Stimulated activated CD8-positive, alpha-beta memory T cell treated with anti-CD3 and anti-CD28 coated beads, Interleukin-15, amount 100 ng/mL, for 24 hours (primary cell): ENCODE data around the gene LETM1.

Experiments
- DNase-seq: peaks from one replicate; pipeline ENCODE4 v3.0.0-alpha.2; 2020; ENCODE audit warnings: low read depth

LETM1 gene

DNA sequence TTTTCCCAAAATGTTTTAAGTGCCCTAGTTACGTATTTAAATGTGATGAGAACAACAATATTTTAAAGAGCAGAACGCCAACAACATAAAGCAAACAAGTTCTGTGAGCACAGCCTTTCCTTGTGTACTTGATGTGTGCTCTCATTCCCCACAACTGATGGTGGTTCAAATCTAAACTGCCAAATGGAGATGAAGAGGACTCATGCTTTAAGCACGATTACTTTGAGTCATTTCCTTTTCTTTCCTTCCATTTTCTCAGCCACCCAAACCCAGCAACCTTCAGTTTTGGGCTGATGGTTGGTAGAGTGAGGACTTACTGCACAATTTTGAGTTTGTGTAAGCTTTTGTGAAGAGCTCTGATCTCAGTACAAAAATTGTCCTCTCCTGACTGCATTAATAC lies 16.9 kb upstream of the LETM1 start:
- DNase-seq: no peak

DNA sequence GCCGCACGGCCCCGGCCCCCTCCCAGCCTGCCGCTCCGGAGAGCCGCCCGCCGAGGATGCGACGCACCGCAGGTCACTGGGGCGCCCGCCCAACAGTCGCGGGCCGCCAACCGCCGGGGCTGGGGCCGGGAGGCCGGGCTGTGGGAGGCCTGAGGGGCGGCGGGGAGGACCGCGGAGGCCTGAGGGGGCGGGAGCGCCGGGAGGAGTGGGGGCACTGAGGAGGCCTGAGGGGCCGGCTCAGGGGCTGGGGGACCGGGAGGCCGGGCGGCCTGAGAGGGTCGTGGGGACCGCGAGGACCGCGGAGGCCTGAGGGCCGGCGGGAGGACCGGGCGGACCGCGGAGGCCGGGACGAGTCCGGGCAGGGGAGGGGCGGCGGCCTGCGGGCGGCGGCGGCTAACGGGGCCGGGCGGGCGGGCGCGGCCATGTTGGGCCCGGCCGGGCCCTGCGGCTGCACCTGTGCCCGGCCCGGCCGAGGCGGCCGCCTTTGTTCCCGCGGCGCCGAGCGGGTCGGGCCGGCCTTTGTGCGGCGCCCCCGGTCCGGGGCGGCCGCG lies 15.6 kb upstream of the LETM1 start:
- DNase-seq: no peak

DNA sequence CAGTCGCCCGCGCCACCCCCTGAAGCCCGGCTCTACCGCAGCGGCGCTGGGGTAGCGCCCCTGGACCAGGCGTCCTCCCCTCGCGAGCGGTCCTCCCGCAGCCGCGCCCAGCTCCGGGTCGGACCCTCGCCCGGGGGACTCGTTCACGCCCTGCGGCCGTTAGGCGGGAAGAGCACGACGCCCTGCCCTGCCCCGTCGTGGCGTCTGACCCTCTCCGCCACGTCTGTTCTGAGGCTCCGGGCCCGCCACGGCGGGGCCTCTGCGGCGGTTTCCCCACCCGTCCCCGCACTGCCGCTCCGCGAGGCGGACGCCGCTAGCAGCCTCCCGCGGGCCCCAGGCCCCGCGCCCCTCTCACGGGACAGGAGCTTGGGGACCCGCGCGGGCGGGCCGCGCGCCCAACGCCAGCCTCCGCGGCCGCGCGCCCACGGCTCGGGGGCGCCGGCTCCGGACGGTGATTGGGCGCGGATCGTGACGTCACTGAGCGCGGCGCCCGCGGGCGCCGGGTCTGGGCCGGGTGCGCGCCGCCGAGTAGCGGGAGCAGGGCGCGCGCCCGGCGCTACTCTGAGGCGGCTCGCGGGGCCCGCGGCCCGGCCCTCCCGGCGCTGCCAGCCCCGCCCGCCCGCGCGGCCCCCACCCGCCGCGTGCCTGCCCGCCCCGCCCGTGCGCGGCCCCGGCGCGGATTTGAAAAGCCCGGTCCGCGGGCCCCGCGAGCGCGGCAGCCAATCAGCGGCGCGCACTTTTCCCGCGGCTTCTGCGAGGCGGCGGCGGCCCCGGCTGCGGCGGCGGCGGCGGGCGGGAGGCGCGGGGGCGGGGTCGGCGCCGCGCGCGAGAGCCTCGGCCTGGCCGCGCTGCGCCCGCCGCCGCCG lies 14.9 kb upstream of the LETM1 start, which contains the start of gene NSD2:
TSS of gene NSD2 (plus strand) at position 816 of the 866 bp plus-strand sequence. CDS start 29,262 bp downstream, outside the sequence.
- DNase-seq: peak; percentile 88

DNA sequence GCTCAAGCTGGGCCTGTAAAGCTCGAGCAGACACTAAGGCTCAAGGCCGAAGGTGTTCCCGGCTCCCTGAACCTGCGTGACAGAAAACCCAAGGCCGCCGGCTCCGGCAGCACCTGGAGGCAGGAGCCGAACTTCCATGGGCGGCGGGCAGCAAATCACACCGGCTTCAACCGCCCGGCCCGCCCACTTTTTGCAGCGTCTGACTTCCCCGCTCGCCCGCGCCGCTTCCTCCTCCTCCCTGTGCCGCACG lies 14.3 kb upstream of the LETM1 start:
- DNase-seq: peak; percentile 66

DNA sequence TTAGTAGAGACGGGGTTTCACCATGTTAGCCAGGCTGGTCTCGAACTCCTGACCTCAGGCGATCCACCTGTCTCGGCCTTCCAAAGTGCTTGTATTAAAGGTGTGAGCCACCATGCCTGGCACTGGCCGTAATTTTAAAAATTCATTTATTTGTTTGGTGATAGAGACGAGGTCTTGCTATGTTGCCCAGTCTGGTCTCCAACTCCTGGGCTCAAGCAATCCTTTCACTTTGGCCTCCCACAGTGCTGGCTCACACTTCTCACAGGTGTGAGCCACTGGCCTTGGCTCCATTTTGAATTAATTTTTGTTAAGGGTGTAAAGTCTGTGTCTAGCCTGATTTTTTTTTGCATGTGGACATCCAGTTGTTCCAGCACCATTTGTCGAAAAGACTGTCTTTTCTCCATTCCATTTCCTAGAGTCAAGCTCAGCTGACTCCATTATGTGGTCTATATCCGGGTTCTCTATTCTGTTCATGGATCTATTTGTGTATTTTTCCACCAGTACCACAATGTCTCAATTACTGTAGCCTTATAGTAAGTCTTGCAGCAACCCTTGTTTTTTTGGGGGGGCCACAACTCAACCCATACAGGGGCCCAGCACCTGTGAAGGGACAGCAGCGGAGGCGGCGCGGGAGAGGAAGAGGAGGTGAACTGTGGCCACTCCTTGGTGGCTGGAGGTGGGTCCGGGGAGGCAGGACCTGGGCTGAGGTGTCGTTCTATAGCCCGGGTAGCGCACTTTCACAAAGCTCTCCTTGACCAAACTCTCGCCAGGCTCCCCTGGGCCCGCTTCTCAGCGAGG lies 13.8 kb upstream of the LETM1 start:
- DNase-seq: no peak

DNA sequence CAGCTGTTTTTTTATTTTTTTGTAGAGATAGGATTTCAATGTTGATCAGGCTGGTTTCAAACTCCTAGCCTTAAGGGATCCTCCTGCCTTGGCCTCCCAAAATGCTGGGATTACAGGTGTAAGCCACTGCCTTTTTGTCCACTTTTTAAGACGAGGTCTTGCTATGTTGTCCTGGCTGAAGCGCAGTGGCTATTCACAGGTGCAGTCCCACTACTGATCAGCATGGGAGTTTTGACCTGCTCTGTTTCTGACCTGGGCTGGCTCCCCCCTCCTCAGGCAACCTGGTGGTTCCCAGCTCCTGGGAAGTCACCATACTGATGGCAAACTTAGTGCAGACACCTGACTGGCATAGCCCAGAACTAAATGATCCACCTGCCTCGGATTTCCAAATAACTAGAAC lies 13.0 kb upstream of the LETM1 start:
- no peak for DNase-seq

DNA sequence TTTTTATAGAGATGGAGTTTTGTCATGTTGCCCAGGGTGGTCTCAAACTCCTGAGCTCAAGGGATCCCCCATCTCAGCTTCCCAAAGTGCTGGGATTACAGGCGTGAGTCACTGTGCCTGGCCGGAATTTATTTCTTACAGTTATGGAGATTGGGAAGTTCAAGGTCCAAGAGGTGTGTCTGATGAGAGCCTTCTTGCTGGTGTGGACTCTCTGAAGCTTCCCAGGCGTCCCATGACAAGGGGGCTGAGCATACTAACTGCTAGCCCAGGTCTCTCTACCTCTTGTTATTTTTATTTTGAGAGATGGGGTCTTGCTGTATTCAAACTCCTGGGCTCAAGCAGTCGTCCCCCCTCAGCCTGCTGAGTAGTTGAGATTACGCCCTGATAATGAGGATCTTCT lies 12.3 kb upstream of the LETM1 start:
- DNase-seq: no peak

DNA sequence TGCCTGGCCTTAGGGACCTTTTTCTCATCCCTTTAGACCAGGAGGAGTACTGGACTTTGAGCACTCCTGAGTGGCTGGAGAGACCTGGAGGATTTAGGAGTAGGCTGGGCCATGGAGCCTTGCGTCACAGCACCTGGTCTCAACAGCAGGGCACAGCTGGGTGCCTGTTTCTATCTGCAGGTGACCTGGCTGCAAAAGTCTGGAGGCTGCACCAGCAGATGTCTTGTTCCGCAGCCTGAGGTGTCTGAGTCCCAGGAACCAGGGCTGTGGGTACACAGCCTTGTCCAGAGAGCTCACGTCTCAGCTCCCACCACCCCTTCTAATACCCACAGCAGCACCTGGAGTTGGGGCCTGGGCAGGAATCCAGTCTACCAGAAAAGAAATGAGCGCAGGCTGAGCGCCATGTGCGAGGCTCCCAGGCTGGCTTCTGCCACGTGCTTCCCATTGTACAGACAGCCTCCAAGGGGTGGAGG lies 10.3 kb upstream of the LETM1 start:
- DNase-seq: no peak

DNA sequence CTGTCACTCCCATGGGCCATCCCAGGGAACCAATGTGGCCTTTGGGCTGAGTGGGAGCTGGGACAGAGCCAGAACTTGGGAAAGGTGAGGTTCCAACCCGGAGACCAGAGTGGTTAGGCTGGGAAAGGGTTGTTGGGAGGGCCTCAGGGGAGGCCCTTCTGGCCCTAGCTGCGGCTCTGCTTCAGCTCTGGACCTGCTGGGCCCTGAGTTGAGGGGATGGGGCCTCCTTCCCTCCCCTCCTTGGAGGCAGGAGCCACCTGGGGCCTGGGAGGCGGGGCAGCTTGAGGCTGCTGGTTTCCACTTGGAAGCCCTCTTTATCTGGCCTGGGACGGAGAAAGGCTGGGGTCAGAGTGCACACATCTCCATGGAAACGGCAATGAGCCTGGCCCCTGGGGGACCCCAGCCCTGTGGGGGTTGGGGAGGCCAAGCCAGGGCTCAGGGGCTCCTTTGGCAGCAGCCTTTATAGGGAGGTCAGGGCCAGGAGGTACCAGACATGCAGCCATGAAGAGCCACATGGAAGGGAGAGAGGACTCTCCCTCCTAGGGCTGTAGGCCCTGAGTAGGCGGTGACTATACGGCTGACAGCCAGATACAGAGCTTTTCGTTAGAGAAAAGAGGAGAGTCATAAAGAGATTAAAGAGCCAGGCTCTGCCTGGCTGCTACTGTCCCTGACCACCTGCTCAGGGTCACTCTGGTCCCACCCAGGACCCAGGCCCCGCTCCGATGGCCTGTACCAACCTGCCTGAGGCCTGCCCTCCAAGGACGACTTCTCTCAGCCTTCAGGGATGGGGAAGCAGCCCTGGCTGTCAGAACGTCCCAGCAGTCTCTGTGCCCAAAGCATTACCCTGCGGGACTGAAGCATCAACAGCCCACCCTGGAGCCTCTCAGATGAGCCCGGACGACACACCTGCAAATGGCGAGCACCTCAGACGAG lies 8.4 kb upstream of the LETM1 start:
- no peak for DNase-seq

DNA sequence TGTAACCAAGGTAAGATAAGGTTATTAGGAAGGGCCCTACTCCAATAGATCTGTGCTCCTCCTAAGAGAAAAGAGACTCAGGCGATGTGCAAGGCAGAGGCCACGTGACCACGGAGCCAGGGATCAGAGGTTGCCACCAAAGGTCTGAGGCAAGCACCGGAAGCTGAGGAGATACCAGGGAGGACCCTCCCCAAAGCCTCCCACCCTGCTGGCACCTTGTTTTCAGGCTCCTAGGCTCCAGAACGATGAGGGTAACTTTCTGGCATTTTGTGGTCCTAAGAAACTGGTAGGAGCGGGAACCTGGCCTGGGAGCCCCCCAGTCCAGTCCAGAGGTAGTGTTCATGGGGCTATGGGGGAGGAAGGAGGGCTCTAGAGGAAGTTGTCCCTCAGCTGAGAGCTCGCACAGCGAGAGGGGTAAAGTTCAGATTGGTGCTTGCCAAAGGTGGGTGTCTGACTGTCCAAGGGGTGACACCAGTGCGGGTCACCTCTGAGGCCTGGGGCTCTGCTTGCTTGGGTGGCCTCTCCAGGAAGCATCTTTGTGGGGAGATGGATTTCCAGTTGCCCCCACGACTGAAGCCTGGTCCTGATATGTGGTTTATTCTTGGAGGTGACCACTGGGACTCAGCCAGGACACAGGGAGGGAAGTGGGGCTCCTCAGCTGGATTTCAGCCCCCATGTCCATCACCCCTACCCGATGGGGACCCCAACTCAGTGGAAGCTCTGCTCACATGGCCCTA lies 7.5 kb upstream of the LETM1 start:
- DNase-seq: no peak

DNA sequence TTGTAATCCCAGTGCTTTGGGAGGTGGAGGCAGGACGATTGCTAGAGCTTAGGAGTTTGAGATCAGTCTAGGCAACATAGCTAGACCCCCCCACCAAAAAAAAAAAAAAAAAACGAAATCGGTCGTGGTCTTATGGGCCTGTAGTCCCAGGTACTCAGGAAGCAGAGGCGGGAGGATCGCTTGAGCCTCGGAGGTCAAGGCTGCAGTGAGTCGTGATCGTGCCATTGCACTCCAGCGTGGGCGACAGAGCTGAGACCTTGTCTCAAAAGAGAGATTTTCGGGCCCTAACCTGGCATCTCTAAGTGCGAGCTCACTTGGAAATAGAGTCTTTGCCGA lies 7.0 kb upstream of the LETM1 start:
- no peak for DNase-seq

DNA sequence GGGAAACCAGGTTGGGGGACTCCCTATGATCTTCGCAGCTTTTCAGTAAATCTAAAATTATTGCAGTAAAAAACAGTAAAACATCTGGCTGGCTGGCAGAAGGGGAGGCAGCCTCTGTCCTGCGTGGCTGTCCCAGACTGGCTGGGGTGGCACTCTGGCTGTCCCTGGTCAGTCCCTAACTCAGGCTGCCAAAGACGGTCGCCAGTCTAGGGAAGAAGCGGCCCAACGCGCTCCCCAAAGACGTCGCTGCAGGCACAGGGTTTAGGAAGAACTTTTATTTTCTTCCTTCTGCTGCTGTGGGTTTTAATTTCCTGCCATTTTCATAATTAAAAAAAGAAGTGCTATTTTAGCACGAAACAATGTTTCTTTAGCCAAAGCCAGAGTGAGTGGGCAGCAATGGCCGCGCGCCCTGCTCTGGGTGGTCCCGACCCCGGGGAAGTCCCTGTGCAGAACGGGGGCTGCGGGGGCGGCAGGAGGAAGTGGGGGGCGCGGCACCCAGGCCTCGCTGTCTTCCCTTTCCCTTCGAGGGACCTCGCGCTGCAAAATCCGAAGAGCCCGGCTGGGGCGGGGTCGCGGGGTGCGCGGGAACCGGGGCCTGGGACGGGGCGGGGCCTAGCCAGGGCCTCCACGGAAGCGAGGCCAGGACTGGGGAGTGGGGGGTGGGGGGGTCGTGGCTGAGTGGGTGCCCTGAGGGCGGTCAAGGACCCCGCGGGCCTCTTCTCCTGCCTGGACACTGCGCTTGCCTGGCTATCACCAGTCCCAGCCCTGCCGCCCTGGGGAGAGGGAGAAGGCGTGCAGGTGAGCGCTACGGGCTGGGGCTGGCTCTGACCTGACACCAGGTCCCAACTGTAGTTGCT lies 6.3 kb upstream of the LETM1 start:
- no peak for DNase-seq

DNA sequence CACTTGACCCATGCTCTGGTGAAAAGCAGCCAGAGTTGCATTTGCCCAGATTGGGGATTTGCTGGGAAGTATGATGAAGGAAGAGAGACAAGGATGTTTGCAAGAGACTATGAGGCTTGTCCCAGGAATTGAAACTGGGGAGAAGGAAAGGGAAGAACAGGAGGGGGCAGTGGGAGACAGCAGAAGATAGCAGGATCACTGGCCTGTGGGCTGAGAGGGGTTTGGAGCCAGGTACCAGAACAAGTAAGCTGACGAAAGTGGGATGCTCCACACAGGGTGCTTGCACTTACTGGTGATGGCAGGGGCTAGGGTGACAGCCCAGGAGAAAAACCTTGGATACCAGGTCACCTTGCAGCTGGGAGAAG lies 3.4 kb upstream of the LETM1 start:
- DNase-seq: no peak

DNA sequence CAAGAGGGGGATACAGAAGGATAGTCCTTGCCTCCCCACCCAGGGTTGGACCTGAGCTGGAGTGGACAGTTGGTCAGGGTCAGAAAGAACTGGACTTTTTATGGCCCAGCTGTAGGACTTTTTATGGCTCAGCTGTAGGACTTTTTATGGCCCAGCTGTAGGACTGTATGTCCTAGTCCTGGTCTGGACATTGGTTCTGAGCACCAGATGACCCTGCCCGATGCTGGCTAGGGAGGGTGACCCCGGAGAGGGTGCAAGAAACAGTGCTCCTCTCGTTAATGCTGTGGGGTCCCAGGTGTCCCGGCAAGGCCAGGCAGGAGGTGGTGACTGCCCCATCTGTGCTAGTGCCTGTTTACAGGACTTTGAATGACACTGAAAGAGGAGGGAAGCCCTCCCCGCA lies 2.0 kb upstream of the LETM1 start:
- DNase-seq: no peak

DNA sequence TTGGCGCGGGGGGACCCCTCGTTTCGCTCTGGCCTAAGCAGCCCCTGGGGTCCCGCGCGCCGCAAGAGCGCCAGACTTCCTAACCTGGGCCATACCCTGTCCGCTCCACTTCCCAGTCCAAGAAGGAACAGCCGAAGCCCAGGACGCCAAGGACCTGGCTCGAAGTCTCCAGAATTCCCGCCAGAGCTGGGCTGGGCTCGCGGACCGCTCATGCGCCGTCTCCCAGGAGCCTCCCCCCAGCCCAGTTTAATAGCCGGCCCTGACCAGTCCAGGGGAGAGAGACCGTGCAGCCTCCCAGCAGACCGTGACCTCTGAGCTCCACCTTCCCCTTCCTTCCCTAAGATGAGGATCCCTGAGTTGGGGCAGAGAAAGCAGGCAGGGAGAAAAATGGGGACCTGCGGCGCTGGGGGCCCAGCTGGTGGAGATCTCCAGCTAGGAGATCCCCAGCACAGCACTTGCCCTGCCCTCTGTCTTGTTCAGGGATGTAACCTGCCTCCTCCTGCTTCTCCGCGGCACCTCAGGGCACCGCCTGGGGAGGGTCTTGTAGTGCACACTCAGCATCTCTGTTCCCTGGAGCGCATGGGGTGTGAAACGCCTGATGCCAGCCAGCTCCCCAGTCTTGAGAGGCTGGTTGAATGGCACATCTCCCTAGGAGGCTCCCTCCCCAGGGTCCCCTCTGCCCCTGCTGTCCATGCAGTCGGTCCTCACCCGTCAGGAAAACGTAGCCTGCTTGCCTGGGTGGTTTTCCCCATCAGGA lies 1.2 kb upstream of the LETM1 start:
- no peak for DNase-seq

DNA sequence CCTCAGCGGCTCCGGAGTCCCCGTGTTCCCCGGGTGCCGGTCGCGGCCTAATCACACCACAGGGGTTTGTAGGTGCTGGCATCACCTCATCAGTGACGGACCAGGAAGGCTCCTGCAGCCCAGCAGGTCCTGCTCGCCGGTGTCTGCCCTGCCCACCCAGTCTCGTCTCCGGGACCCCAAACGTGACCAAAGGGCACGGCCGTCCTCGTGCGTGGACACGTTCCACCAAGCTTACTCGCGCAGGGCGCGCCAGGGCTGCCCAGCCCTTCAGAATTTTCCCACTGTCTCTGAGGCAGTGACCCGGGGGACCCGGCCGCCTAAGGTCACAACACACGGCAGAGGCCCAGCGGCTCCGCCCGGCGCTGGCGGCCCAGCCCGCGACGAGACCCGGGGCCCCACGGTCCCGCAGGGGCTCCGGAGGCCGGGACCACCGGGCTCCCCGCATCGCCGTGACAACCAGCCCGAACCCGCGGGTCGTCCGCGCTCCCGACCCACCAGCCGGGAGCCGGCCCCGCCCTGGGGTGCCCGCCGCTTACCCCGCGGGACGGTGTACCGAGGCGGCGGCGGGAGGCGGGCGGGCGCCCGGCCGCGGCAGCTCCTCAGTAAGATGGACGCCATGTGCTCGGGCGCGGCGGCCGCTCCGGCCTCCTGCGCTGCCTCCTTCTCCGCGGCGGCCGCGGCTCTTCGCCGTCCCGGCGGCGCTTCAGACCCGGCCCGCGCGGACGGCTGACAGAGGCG lies 454 bp downstream of the LETM1 start:
- DNase-seq: no peak

DNA sequence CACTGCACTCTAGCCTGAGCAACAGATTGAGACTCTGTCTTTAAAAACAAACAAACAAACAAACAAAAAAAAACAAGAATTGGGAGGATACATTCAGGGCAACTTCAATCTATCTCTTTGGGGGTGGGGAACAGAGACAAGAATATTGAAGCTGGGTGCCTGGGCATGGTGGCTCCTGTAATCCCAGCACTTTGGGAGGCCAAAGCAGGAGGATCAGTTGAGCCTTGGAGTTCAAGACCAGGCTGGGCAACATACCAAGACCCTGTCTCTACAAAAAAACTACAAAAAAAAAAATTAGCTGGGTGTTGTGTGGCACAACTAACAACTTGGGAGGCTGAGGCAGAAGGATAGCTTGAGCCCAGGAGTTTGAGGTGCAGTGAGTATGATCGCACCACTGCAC lies 1.2 kb downstream of the LETM1 start:
- DNase-seq: no peak

DNA sequence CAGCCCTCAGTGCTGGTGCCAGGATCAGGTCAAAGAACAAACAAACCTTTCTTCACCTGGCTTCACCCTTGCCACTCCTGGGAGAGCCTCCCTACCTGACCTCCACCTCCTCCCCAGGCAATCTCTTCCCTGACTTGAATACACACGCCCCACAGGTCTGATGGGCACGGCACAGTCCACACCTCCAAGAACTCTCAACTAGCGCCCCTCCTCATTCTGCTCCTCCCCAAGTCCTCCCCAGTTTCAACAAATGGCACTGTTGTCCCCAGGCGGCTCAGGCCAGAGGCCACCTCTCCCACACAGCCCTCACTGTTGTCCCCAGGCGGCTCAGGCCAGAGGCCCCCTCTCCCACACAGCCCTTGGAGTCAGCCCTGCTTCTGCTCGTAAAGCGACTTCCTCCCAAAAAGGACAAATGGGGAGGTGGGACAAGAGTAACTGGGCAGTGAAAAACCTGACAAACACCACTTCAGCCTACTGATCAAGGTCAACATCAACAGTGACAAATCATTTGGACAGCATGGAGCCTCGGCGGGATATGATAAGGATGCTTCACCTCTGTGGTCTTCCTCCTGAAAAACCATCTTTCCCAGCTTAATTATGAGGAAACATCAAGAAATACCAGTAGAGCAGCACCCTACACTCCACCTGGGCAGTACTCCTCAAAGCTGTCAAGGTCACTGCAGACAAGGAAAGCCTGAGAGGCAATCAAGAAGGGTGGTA lies 2.9 kb downstream of the LETM1 start:
- DNase-seq: no peak
